ENCODE results near the gene C3orf20.

The C3orf20 gene

GRCh38 chr3:14757153-14757700, 82.3 kb downstream of the C3orf20 start:
- Histone ChIP-seq H2AFZ (ENCODE audit: low read depth) (no peak overlapping the region), H4K20me1 (ENCODE audit: insufficient read depth) (no peaks in the 10 kb centered on the region), H3K36me3 (ENCODE audit: insufficient read depth) (no peaks in the 10 kb centered on the region), H3K4me1 (ENCODE audit: low read depth, poor library complexity, severe bottlenecking) (no peaks in the 10 kb centered on the region), H3K9ac (no peak overlapping the region), H3K4me3 (IDR thresholded peaks at IDR 0.05; ENCODE audit: insufficient read depth, low read depth, low read length) (no peak overlapping the region), H3K79me2 (ENCODE audit: insufficient read depth, low read depth) (no peaks in the 10 kb centered on the region), H3K4me2 (no peak overlapping the region), H3K27ac (no peak overlapping the region), H3K27me3 (ENCODE audit: insufficient read depth, low read depth) (no peaks in the 10 kb centered on the region)
- TF ChIP-seq CTCF (conservative IDR thresholded peaks at IDR 0.05; ENCODE audit: low read depth, low read length), result no peak

- Histone ChIP-seq H3K4me3 (IDR thresholded peaks at IDR 0.05; ENCODE audit: insufficient read depth, low read depth, low read length) (no peak overlapping the region), H3K9ac (no peak overlapping the region), H3K27me3 (ENCODE audit: insufficient read depth, low read depth) (no peaks in the 10 kb centered on the region), H3K79me2 (ENCODE audit: insufficient read depth, low read depth) (no peaks in the 10 kb centered on the region), H3K36me3 (ENCODE audit: insufficient read depth) (no peaks in the 10 kb centered on the region), H2AFZ (ENCODE audit: low read depth) (no peak overlapping the region), H3K4me1 (ENCODE audit: low read depth, poor library complexity, severe bottlenecking) (no peaks in the 10 kb centered on the region), H3K27ac (no peak overlapping the region), H4K20me1 (ENCODE audit: insufficient read depth) (no peaks in the 10 kb centered on the region), H3K4me2 (no peak overlapping the region)
- no peak for TF ChIP-seq CTCF (conservative IDR thresholded peaks at IDR 0.05; ENCODE audit: low read depth, low read length)
These were observed 83.4 kb downstream of the C3orf20 start for GRCh38 chr3:14758297-14758696.

GRCh38 chr3:14758959-14759358, 84.0 kb downstream of the C3orf20 start:
- Histone ChIP-seq H3K4me3 (IDR thresholded peaks at IDR 0.05; ENCODE audit: insufficient read depth, low read depth, low read length) (no peak overlapping the region), H3K27me3 (ENCODE audit: insufficient read depth, low read depth) (no peaks in the 10 kb centered on the region), H3K27ac (no peak overlapping the region), H3K4me2 (no peak overlapping the region), H4K20me1 (ENCODE audit: insufficient read depth) (no peaks in the 10 kb centered on the region), H2AFZ (ENCODE audit: low read depth) (no peak overlapping the region), H3K9ac (no peak overlapping the region), H3K79me2 (ENCODE audit: insufficient read depth, low read depth) (no peaks in the 10 kb centered on the region), H3K36me3 (ENCODE audit: insufficient read depth) (no peaks in the 10 kb centered on the region), H3K4me1 (ENCODE audit: low read depth, poor library complexity, severe bottlenecking) (no peaks in the 10 kb centered on the region)
- no peak for TF ChIP-seq CTCF (conservative IDR thresholded peaks at IDR 0.05; ENCODE audit: low read depth, low read length)

DNA sequence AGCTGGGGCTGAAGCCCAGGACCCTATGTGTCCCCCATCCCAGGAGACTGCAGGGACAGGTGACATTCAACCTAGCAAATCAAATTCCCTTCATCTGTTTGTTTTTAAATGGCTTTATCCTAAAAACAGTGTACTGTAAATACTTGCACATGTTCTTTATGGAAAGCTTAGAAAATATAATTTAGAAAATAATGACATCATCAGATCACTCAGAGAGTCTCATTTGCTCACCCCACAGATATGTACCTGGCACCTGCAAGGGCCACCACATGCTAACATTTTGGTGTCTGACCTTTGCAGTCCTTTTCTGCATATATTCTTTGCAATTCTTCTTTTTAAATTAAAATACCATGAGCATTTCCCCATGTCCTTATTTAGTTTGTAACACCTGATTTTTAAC, 85.2 kb downstream of the C3orf20 start:
- no peak overlapping the region for H3K4me2 ChIP-seq
- H3K36me3 ChIP-seq (ENCODE audit: insufficient read depth), result no peaks in the 10 kb centered on the region
- no peak overlapping the region for H3K27ac ChIP-seq
- H3K4me3 ChIP-seq (IDR thresholded peaks at IDR 0.05; ENCODE audit: insufficient read depth, low read depth, low read length), result no peak overlapping the region
- H3K9ac ChIP-seq, result no peak overlapping the region
- H3K4me1 ChIP-seq (ENCODE audit: low read depth, poor library complexity, severe bottlenecking), result no peaks in the 10 kb centered on the region
- H3K27me3 ChIP-seq (ENCODE audit: insufficient read depth, low read depth), result no peaks in the 10 kb centered on the region
- TF ChIP-seq CTCF (conservative IDR thresholded peaks at IDR 0.05; ENCODE audit: low read depth, low read length), result no peak
- no peaks in the 10 kb centered on the region for H4K20me1 ChIP-seq (ENCODE audit: insufficient read depth)
- no peak overlapping the region for H2AFZ ChIP-seq (ENCODE audit: low read depth)
- H3K79me2 ChIP-seq (ENCODE audit: insufficient read depth, low read depth), result no peaks in the 10 kb centered on the region
